GM19395 (cell line): ENCODE results near the gene MEI4.
A peak's percentile ranks its signal among the peaks of the same experiment; 100 is the strongest.
"Not testable (repeated sequence)": the region's sequence is repeated elsewhere in the genome, so short reads cannot be mapped to it uniquely, and the experiment has no call there.

ENCODE experiments used
- ATAC-seq: cut with Tn5 transposase; IDR thresholded peaks from one replicate; pipeline ENCODE4 v1.9.1; 2021; ENCODE audit warnings: mild to moderate bottlenecking, moderate library complexity; ENCODE audit not compliant: unreplicated experiment

The MEI4 gene

GRCh38 chr6:77652739-77653138, at the start of gene MEI4:
MEI4 (plus strand) TSS chr6:77653039; CDS start chr6:77690672, 37,633 bp downstream.
- ATAC-seq = no peak

- ATAC-seq = no peak
Observed at GRCh38 chr6:77604476-77604875, 48.4 kb upstream of the MEI4 start.

- ATAC-seq = no peak
Observed at GRCh38 chr6:77607004-77607403, 45.8 kb upstream of the MEI4 start.

DNA sequence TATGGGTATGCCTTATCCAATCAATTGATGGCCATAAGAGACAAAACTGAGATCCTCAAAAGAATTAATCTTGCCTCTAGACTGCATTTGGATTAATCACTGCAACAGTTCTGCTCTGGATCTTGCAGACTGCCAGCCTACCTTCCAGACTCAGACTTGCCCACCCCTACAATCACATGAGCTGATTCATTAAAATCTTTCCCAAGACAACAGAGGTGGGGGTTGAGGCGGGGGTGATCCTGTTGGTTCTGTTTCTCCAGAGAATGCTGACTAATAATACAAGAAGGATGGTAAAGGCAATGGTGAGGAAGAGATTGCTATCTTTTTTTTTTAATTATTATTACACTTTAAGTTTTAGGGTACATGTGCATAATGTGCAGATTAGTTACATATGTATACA, 43.7 kb upstream of the MEI4 start:
- no peak for ATAC-seq

DNA sequence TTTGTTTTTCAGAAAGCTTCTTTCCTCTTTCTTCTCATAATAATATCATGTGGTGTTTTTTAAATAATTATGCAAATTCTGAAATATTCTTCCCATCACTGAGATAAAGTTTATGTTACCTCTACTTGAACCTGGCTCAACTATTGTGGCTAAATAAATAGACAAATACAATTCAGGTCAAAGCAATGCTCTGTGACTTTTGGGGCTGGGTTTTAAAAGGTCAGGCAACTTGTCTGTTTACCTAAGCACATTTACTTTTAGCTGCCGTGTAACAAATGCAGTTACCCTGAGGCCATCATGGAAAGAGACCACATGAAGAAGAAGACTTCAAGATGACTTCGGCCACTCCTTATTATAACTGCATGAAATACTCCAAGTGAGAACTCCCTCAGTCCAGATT, 33.7 kb upstream of the MEI4 start:
- no peak for ATAC-seq

GRCh38 chr6:77620278-77620882, 32.5 kb upstream of the MEI4 start:
- ATAC-seq = no peak

DNA sequence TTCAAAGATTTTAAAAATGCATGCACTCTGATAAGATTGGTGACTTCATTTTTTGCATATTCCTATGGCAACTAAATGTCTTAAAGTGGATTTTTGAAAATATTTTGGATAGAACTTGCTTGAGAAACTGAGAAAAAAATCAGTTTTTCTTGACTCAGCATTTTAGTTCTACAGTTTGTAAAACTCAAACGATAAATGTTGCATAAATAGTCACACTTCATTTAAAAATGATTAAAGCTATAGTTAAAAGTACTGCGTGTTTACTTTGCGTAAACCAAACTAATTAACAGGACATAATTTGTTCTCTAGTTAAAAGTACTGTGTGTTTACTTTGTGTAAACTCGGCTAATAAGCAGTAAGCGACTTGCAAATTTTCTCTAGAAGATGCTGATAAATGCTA, 28.3 kb upstream of the MEI4 start:
- no peak for ATAC-seq

DNA sequence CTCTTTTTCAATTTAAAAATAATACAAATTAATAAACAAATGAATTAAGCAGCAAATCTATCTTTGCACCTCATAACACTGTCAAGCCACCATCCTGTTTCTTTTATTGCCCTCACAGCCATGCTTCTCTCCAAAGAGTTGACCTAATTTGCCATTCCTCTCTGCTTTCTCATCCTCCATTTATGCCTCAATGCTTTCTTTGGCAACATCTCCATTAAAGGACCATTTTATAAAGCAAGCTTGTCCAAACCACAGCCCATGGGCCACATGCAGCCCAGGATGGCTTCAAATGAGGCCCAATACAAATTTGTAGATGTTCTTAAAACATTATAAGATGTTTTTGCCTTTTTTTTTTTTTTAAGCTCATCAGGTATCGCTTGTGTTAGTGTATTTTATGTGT, 26.4 kb upstream of the MEI4 start:
- ATAC-seq = no peak

GRCh38 chr6:77630014-77630413, 22.8 kb upstream of the MEI4 start:
- ATAC-seq = no peak

- no peak for ATAC-seq
Observed at GRCh38 chr6:77633471-77633870, 19.4 kb upstream of the MEI4 start.

GRCh38 chr6:77633993-77634715, 18.7 kb upstream of the MEI4 start:
- no peak for ATAC-seq

- ATAC-seq = no peak
Observed at GRCh38 chr6:77638129-77638830, 14.6 kb upstream of the MEI4 start.

- ATAC-seq = no peak
Observed at GRCh38 chr6:77644102-77644705, 8.6 kb upstream of the MEI4 start.

- ATAC-seq = peak; percentile 72
Observed at GRCh38 chr6:77650098-77650663, 2.7 kb upstream of the MEI4 start.

- no peak for ATAC-seq
Observed at GRCh38 chr6:77653816-77654215, 977 bp downstream of the MEI4 start.

DNA sequence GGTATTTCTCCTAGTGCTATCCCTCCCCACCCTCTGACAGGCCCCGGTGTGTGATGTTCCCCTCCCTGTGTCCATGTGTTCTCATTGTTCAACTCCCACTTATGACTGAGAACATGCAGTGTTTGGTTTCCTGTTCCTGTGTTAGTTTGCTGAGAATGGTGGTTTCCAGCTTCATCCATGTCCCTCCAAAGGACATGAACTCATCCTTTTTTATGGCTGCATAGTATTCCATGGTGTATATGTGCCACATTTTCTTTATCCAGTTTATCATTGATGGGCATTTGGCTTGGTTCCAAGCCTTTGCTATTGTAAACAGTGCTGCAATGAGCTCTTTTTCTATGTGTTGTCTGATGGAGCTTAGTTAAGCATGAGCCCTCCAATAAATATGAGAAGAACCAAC, 2.2 kb downstream of the MEI4 start:
- ATAC-seq = not testable (repeated sequence)

GRCh38 chr6:77656999-77657764, 4.3 kb downstream of the MEI4 start:
- no peak for ATAC-seq

DNA sequence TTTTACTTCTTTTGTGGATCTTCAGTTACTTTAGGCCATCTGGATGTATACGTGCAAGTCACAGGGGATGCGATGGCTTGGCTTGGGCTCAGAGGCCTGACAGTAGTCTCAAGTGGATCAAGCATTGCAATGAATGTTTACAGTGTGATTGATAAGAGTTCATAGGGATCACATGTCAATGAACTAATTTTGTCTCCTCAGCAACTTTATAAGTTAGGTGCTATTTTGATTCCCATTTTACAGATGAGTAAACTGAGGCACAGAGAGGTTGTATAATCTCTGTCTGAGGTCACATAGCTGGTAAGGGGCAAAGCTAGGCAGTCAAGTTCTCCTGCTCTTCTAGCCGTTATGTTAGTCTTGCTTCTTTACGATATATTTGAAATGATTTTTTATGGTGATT, 13.5 kb downstream of the MEI4 start:
- no peak for ATAC-seq

DNA sequence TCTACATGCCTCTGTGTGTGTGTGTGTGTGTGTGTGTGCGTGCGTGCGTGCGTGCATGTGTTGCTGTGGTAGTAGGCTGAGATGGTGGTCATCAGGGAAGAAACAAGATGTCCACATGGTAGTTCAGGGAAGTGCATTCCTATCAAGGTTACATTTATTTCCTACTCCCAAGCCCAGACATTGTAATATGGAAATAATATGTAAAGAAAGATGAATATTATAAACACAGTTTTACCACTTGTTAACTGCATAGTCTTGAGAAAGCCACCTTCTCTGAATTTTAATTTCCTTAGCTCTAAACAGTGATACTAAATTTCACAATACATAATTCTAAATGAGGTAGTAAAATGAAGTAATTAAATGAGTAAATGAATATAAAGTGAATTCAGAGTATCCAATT, 14.0 kb downstream of the MEI4 start:
- ATAC-seq = no peak

DNA sequence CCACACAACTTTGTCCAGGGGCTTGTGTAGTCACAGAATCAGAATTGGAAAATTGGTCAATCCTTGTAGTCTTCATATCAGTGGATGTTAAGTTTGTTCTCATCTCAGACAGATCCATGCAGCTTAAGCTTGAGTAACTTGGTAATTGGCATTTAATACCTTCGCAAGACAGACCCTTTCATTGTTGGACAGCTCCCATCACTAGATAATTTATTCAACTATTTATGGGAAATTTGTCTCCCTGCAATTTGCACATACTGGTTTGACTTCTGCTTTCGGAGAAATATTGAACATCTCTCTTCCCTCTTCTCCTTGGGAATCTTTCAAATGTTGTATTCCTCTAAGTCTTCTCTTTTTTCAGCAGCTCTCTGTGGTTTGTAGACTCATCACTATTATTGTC, 17.1 kb downstream of the MEI4 start:
- ATAC-seq = no peak

DNA sequence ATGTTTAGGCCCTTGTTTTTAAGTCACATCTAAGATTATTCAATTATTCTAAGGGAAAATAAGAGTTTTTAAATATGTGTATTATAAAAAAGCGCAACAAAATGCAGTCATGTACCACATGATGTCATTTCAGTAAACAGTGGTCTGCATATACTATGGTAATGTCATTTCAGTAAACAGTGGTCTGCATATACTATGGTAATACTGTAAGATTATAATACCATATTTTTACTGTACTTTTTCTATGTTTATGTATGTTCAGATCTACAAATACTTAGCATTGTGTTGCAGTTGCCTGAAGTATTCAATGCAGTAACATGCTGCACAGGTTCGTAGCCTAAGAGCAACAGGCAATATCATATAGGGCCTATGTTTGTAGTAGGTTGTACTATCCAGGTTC, 21.4 kb downstream of the MEI4 start:
- no peak for ATAC-seq
